GM12874 (cell line): ENCODE data around the gene OSMR.

ENCODE experiments used
- TF ChIP-seq, protein P1 (sequence below): IDR thresholded peaks from 2 replicates; pipeline ENCODE4 v1.5.1; 2011; ENCODE audit warnings: low read depth, mild to moderate bottlenecking, control low read depth, low read length, moderate library complexity; ENCODE audit not compliant: insufficient read depth

The OSMR gene

DNA sequence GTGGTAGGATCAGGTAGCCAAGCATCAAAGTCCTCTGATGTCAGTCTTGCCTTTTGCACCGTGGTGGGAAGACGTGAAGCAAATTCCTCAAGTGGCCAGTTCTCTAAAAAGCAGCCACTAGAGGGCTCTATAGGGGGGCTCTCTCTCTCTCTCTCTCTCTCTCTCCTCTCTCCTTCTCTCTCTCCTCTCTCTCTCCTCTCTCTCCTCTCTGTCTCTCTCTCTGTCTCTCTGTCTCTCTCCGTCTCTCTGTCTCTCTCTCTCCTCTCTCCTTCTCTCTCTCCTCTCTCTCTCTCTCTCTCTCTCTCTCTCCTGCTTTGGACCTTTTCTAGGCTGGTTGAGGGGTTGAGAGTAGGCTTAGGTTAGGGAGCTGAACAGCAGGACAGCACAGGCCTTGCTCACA, 13.9 kb upstream of the OSMR start:
- TF ChIP-seq, protein P1, sequence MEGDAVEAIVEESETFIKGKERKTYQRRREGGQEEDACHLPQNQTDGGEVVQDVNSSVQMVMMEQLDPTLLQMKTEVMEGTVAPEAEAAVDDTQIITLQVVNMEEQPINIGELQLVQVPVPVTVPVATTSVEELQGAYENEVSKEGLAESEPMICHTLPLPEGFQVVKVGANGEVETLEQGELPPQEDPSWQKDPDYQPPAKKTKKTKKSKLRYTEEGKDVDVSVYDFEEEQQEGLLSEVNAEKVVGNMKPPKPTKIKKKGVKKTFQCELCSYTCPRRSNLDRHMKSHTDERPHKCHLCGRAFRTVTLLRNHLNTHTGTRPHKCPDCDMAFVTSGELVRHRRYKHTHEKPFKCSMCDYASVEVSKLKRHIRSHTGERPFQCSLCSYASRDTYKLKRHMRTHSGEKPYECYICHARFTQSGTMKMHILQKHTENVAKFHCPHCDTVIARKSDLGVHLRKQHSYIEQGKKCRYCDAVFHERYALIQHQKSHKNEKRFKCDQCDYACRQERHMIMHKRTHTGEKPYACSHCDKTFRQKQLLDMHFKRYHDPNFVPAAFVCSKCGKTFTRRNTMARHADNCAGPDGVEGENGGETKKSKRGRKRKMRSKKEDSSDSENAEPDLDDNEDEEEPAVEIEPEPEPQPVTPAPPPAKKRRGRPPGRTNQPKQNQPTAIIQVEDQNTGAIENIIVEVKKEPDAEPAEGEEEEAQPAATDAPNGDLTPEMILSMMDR: peak; percentile 55

DNA sequence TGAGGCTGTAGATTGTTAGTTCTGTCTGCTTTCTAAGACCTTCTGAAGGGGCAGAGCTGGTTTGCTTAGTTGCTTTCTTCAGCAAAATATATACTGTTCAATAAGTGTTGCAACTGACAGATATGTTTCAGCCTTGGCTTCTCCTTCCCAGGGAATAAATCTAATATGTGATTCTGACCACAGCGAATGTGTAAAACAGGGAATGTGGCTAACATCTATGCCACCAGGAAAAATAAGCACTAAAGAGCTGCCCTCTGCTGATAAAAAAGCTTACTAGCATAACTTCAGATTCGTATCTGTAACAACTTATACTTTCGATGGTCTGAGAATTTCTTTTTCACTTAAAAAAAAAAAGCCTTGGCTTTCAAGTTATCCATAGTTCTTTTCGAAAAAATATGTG, 13.0 kb upstream of the OSMR start:
- TF ChIP-seq, protein P1: no peak

DNA sequence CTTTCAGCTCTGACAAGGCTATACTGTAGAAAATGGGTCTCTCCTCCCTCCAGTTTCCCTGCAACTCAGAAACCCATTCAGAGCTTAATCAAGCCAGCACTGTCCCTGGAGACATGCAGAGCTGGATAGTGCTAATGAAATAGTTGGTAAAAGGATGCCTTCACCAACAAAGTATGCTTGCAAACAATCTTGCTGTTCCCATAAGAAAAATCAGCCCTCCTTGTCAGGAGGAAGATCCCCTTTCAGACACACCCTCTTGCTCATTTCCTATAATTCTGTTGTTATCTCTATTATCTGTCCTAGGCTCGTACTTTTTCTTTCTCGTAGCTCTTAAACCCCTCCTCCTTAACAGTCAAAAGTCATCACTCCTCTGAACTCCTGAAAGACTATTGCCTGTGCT, 9.9 kb upstream of the OSMR start:
- TF ChIP-seq, protein P1: no peak

DNA sequence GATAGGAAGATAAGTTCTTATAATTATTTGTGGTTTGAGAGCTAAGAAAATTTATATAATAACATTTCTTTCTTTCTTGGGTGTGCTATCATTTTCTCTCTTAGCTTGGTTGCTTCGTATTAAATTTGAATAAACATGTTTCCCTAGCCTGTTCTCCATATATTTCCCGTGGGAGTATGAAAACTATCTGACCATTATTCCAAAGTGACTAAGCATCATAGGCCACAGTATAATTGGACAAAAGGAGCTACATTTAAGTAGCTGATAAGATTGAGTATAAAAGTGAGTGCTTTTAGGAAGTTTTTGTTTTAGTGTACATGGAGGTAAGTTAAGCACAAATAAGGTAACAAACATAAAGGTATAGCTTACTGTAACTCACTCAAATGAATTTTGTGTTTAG, 8.4 kb upstream of the OSMR start:
- TF ChIP-seq, protein P1: no peak

DNA sequence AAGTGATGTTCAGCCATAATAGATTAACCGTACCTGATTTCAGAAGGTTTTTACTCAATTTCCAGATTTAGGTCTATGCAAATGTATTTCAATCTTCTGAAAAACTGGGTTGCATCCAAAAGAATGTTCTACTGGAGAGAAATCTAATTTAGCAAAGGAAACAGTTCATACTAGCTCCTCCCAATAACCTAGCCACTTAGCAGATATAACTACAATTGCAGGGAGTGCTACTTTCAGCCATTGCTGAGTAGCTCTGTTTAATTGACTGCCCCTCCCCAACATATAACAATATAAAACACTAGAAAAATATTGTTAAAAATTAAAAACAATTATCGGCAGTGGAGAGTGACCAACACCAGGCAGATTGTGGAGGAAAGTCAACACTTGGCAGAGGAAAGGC, 7.9 kb upstream of the OSMR start:
- TF ChIP-seq, protein P1: no peak

DNA sequence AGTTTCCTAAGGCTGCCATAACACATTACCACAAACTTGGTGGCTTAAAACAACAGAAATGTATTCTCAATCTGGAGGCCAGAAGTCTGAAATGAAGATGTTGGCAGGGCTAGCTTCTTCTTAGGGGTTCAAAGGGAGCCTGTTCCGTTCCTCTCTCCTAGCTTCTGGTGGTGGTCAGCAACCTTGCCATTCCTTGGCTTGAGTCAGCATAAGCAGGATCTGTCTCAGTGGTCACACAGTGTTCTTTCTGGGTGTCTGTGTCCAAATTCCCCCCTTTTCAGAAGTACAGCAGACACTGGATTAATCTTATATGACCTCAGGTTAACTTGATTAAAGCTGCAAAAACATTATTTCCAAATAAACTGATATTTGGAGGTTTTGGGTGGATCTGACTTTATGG, 2.1 kb upstream of the OSMR start:
- TF ChIP-seq, protein P1: no peak

DNA sequence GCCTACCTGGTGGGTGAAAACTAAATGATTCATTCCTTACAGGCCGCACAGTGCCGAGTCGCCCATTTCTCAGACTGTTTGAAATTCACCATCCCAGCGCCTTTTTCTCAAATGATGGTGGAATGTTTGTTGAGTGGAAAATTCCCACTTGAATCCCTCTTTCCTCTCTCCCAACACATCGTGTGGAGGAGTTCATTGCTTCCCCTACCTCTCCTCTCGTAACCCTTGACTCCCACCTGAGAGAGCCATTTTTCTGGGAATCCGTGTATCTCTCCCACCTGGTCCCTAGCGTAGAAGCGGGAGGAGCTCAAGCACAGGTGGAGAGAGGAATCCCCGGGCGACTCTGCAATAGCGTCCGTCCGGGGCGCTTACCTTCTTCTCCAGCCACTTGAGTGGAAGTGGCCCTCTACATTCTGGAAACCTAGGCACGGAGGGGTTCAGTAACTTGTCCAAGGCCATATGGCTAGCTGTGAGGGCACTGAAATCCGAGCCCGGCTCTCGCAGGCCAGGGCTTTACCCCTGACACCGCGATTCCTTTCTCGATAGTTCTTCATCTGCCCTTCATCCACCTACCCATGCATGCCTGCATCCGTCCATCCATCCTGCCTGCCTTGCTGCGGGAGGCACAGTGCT, 683 bp downstream of the OSMR start:
- TF ChIP-seq, protein P1: no peak
